KMS-11 (cell line): ENCODE measurements around the gene VSIG8.

Experiments
- H2AFZ ChIP-seq: fragments of 200-600 bp; sonication (generic); 2 replicates; pipeline ENCODE4 v1.6.1; 2016; ENCODE audit warnings: antibody characterized with exemption, mixed run types, low read depth
- H3K27ac ChIP-seq: fragments of 200-600 bp; sonication (generic); 2 replicates; pipeline ENCODE4 v1.6.1; 2016; ENCODE audit warnings: mild to moderate bottlenecking, mixed run types
- H3K27me3 ChIP-seq: fragments of 200-600 bp; sonication (generic); 2 replicates; pipeline ENCODE4 v1.6.1; 2017; ENCODE audit warnings: mild to moderate bottlenecking, low read depth, mixed run types, moderate library complexity; ENCODE audit not compliant: insufficient read depth
- H3K36me3 ChIP-seq: fragments of 200-600 bp; sonication (generic); 2 replicates; pipeline ENCODE4 v1.6.1; 2017; ENCODE audit warnings: mild to moderate bottlenecking, mixed run types; ENCODE audit not compliant: insufficient read depth
- H3K4me1 ChIP-seq: fragments of 200-600 bp; sonication (generic); 2 replicates; pipeline ENCODE4 v1.6.1; 2016; ENCODE audit warnings: mild to moderate bottlenecking, low read depth, mixed run types; ENCODE audit not compliant: poor library complexity, severe bottlenecking
- H3K4me2 ChIP-seq: fragments of 200-600 bp; sonication (generic); 2 replicates; pipeline ENCODE4 v1.7.0; 2016; ENCODE audit warnings: mild to moderate bottlenecking, mixed run types
- H3K4me3 ChIP-seq: fragments of 200-600 bp; sonication (generic); IDR thresholded peaks from 2 replicates; pipeline ENCODE4 v1.6.1; 2017; ENCODE audit warnings: low read depth, low read length, mixed read lengths; ENCODE audit not compliant: insufficient read depth
- H3K79me2 ChIP-seq: fragments of 200-600 bp; sonication (generic); 2 replicates; pipeline ENCODE4 v1.6.1; 2016; ENCODE audit warnings: low read depth, mixed run types; ENCODE audit not compliant: insufficient read depth
- H3K9ac ChIP-seq: fragments of 200-600 bp; sonication (generic); 2 replicates; pipeline ENCODE4 v1.6.1; 2016; ENCODE audit warnings: mild to moderate bottlenecking, mixed run types
- H4K20me1 ChIP-seq: fragments of 200-600 bp; sonication (generic); 2 replicates; pipeline ENCODE4 v1.6.1; 2016; ENCODE audit warnings: mild to moderate bottlenecking, mixed run types; ENCODE audit not compliant: insufficient read depth
- CTCF ChIP-seq: fragments of 200-600 bp; sonication (generic); conservative IDR thresholded peaks from 2 replicates; pipeline ENCODE4 v1.6.1; 2017; ENCODE audit warnings: low read depth, mild to moderate bottlenecking, antibody characterized with exemption, low read length, moderate library complexity, mixed read lengths

Gene VSIG8

GRCh38 chr1:159866905-159867663 is 4.6 kb upstream of the VSIG8 start:
- H3K4me1 ChIP-seq: peaks cover 31% of the 10 kb centered on the region
- H3K4me3 ChIP-seq: no peak overlapping the region
- H3K4me2 ChIP-seq: no peak overlapping the region
- no peaks in the 10 kb centered on the region for H4K20me1 ChIP-seq
- no peaks in the 10 kb centered on the region for H3K79me2 ChIP-seq
- no peak overlapping the region for H2AFZ ChIP-seq
- H3K27ac ChIP-seq: no peak overlapping the region
- no peaks in the 10 kb centered on the region for H3K27me3 ChIP-seq
- no peak for TF ChIP-seq CTCF
- no peak overlapping the region for H3K9ac ChIP-seq
- H3K36me3 ChIP-seq: no peaks in the 10 kb centered on the region

GRCh38 chr1:159866066-159866465 is 3.6 kb upstream of the VSIG8 start:
- no peak overlapping the region for H3K27ac ChIP-seq
- no peak for TF ChIP-seq CTCF

GRCh38 chr1:159864262-159864661 is 1.8 kb upstream of the VSIG8 start:
- H2AFZ ChIP-seq: no peak overlapping the region
- H3K9ac ChIP-seq: no peak overlapping the region
- H3K27ac ChIP-seq: no peak overlapping the region
- no peak for TF ChIP-seq CTCF
- no peaks in the 10 kb centered on the region for H3K79me2 ChIP-seq
- no peaks in the 10 kb centered on the region for H3K27me3 ChIP-seq
- peaks cover 18% of the 10 kb centered on the region for H3K4me1 ChIP-seq
- H4K20me1 ChIP-seq: no peaks in the 10 kb centered on the region
- H3K4me3 ChIP-seq: no peak overlapping the region
- no peaks in the 10 kb centered on the region for H3K36me3 ChIP-seq
- no peak overlapping the region for H3K4me2 ChIP-seq

More at GRCh38 chr1:159866066-159866465, 3.6 kb upstream of the VSIG8 start:
- Histone ChIP-seq H3K27me3 (no peaks in the 10 kb centered on the region), H3K36me3 (no peaks in the 10 kb centered on the region), H2AFZ (no peak overlapping the region), H3K9ac (no peak overlapping the region), H4K20me1 (no peaks in the 10 kb centered on the region), H3K4me3 (no peak overlapping the region), H3K4me1 (peaks cover 31% of the 10 kb centered on the region), H3K4me2 (no peak overlapping the region), H3K79me2 (no peaks in the 10 kb centered on the region)

- Histone ChIP-seq H4K20me1 (no peaks in the 10 kb centered on the region), H3K27ac (no peak overlapping the region), H3K4me1 (no peaks in the 10 kb centered on the region), H3K79me2 (no peaks in the 10 kb centered on the region), H3K4me2 (no peak overlapping the region), H3K9ac (no peak overlapping the region), H3K27me3 (no peaks in the 10 kb centered on the region), H2AFZ (no peak overlapping the region), H3K36me3 (no peaks in the 10 kb centered on the region), H3K4me3 (no peak overlapping the region)
- no peak for TF ChIP-seq CTCF
These were observed 426 bp downstream of the VSIG8 start for GRCh38 chr1:159862031-159862430.
